GM23338 (cell line): ENCODE measurements around the gene XXYLT1. TPM values are rescaled to one million over a fixed set of nuclear protein-coding genes. Genes with fewer than 3 reads are reported as not detected.

ENCODE experiments used
- ATAC-seq: fragments of 200-7000 bp; cut with Tn5 transposase; 3 replicates; pipeline ENCODE4 v1.9.1; 2020
- DNase-seq: peaks from one replicate; pipeline ENCODE4 v3.0.0-alpha.2; 2015; ENCODE audit warnings: low spot score
- H2AFZ ChIP-seq: fragments of 200-600 bp; sonication (generic); 2 replicates; pipeline ENCODE4 v1.8.0; 2016; ENCODE audit warnings: antibody characterized with exemption, mild to moderate bottlenecking, moderate library complexity
- H3F3A ChIP-seq: fragments of 200-600 bp; sonication (generic); replicated peaks from 2 replicates; pipeline ENCODE4 v1.8.0; 2017; ENCODE audit warnings: antibody characterized with exemption, mixed run types, low read depth
- H3K27ac ChIP-seq: fragments of 200-600 bp; sonication (generic); 2 replicates; pipeline ENCODE4 v1.6.1; 2016; ENCODE audit warnings: low read depth
- H3K27me3 ChIP-seq: fragments of 200-600 bp; sonication (generic); 2 replicates; pipeline ENCODE4 v1.8.0; 2016; ENCODE audit warnings: mild to moderate bottlenecking, mixed run types, moderate library complexity; ENCODE audit not compliant: insufficient read depth
- H3K36me3 ChIP-seq: fragments of 200-600 bp; sonication (generic); 2 replicates; pipeline ENCODE4 v1.8.0; 2016; ENCODE audit warnings: mild to moderate bottlenecking; ENCODE audit not compliant: insufficient read depth
- H3K4me1 ChIP-seq: fragments of 200-600 bp; sonication (generic); 2 replicates; pipeline ENCODE4 v1.8.0; 2016; ENCODE audit warnings: mild to moderate bottlenecking, moderate library complexity; ENCODE audit not compliant: insufficient read depth
- H3K4me2 ChIP-seq: fragments of 200-600 bp; sonication (generic); 2 replicates; pipeline ENCODE4 v1.7.1; 2017; ENCODE audit warnings: mixed run types
- H3K4me3 ChIP-seq: fragments of 200-600 bp; sonication (generic); 2 replicates; pipeline ENCODE4 v1.6.1; 2016; ENCODE audit warnings: mixed run types
- H3K79me2 ChIP-seq: fragments of 200-600 bp; sonication (generic); replicated peaks from 2 replicates; pipeline ENCODE4 v1.8.0; 2017; ENCODE audit warnings: mild to moderate bottlenecking; ENCODE audit not compliant: insufficient read depth
- H3K9me2 ChIP-seq: fragments of 200-600 bp; sonication (generic); 2 replicates; pipeline ENCODE4 v1.8.0; 2017; ENCODE audit not compliant: insufficient read depth
- H4K20me1 ChIP-seq: fragments of 200-600 bp; sonication (generic); replicated peaks from 2 replicates; pipeline ENCODE4 v1.8.0; 2017; ENCODE audit warnings: mild to moderate bottlenecking; ENCODE audit not compliant: insufficient read depth
- H3K27ac Mint-ChIP-seq: 2 replicates; pipeline ENCODE4 v1.8.0; 2020; ENCODE audit warnings: inconsistent platforms, mild to moderate bottlenecking, moderate library complexity, mixed read lengths
- H3K27me3 Mint-ChIP-seq: 3 replicates; pipeline ENCODE4 v1.8.0; 2022; ENCODE audit warnings: low read depth, mild to moderate bottlenecking, moderate library complexity, mixed read lengths, inconsistent platforms; ENCODE audit not compliant: insufficient read depth, poor library complexity
- H3K36me3 Mint-ChIP-seq: 3 replicates; pipeline ENCODE4 v1.8.0; 2021; ENCODE audit warnings: low read depth, mild to moderate bottlenecking, inconsistent platforms, moderate library complexity, mixed read lengths
- H3K4me1 Mint-ChIP-seq: 3 replicates; pipeline ENCODE4 v1.8.0; 2020; ENCODE audit warnings: mild to moderate bottlenecking, inconsistent platforms, mixed read lengths
- H3K4me3 Mint-ChIP-seq: 3 replicates; pipeline ENCODE4 v1.8.0; 2021; ENCODE audit warnings: moderate library complexity, mild to moderate bottlenecking, inconsistent platforms, mixed read lengths
- H3K9me3 Mint-ChIP-seq: 3 replicates; pipeline ENCODE4 v1.8.0; 2020; ENCODE audit warnings: moderate library complexity, mild to moderate bottlenecking, inconsistent platforms, mixed read lengths
- CREB1 ChIP-seq: fragments of 250-450 bp; sonication (Bioruptor Pico); IDR thresholded peaks from 2 replicates; pipeline ENCODE4 v1.5.0; 2020; ENCODE audit warnings: low read depth, mild to moderate bottlenecking, moderate library complexity
- CTCF ChIP-seq, 2 experiments: fragments of 200-600 bp in 1 of 2; sonication (generic) in 1 of 2; conservative IDR thresholded peaks; 2 replicates each; pipeline versions ENCODE4 v1.5.1 to v1.6.1; 2016 to 2017; ENCODE audit warnings: antibody characterized with exemption in 2 of 2, low read depth in 2 of 2, mild to moderate bottlenecking in 2 of 2, moderate library complexity in 1 of 2
- EZH2phosphoT487 ChIP-seq: fragments of 200-600 bp; sonication (generic); IDR thresholded peaks from one replicate; pipeline ENCODE4 v1.8.1; 2018; ENCODE audit warnings: antibody characterized with exemption; ENCODE audit not compliant: unreplicated experiment
- JUNB ChIP-seq: IDR thresholded peaks from one replicate; pipeline ENCODE4 v1.6.1; 2016; ENCODE audit warnings: antibody characterized with exemption; ENCODE audit not compliant: unreplicated experiment
- NANOG ChIP-seq: IDR thresholded peaks from 2 replicates; pipeline ENCODE4 v1.6.1; 2016; ENCODE audit warnings: antibody characterized with exemption, borderline replicate concordance
- POLR2AphosphoS5 ChIP-seq: IDR thresholded peaks from 2 replicates; pipeline ENCODE4 v1.6.1; 2016; ENCODE audit warnings: antibody characterized with exemption, low read depth
- REST ChIP-seq: IDR thresholded peaks from one replicate; pipeline ENCODE4 v1.6.1; 2018; ENCODE audit warnings: antibody characterized with exemption; ENCODE audit not compliant: unreplicated experiment
- STAT1 ChIP-seq: IDR thresholded peaks from one replicate; pipeline ENCODE4 v1.6.1; 2016; ENCODE audit warnings: antibody characterized with exemption; ENCODE audit not compliant: unreplicated experiment
- ZNF331 ChIP-seq: fragments of 250-450 bp; sonication (Bioruptor Pico); IDR thresholded peaks from 2 replicates; pipeline ENCODE4 v1.5.0; 2020; ENCODE audit warnings: low read depth, mild to moderate bottlenecking, moderate library complexity
- polyA plus RNA-seq: library from polyadenylated mRNA; unstranded; fragments of >200 nt; fragmentation: Nextera tagmentation; extraction: Ambion mirVana; gene quantifications from 2 replicates; pipeline ENCODE4 v1.2.1, GENCODE V29; 2016
- total RNA-seq: library from RNA; depleted of rRNA; stranded (reverse); fragments of >200 nt; shearing (Covaris generic); gene quantifications from 2 replicates; pipeline ENCODE4 v1.2.3, GENCODE V29; 2014
- TF ChIP-seq, protein P1 (sequence below): IDR thresholded peaks from 2 replicates; pipeline ENCODE4 v1.6.1; 2016; ENCODE audit warnings: antibody characterized with exemption

XXYLT1 gene
- total and polyA plus RNA-seq, 2 experiments from 2014 or later: 13.5 to 34.8 TPM

DNA sequence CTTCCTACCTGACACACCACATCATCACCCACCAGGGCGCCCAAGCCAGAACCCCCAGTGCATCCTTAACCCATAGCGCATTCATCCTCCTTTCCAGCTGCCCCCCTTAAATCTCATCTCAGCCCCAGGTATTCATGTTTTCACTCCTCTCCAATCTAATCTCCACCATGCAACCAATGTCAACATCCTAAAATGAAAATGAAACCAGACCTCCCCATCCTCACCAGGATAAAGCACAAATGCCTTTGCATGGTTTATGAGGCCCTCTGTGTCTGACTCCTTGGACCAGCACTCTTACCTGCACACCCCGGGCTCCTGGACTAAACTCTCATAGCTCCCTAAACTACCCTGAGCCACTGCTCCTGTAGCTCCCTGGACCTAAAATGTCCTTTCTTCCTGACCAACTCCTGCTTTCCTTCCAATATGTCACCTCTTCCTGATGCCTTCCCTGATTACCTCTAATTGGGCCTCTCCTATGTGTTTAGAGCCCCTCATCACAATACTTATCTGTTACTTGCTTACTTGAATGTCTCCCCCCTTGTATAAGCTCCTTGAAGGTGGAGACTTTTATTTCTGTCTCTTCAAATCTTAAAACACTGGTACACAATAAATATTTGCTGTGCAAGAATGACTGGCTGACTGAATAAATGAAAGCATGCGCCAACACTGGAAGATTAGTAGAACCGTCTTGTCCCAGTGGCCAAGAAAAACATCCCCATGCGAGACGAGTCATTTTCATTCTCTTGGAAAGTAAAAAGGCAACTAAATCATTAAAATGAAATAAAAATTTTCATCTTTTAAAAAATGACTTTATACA lies 142.5 kb downstream of the XXYLT1 start:
- Histone ChIP-seq H3K79me2 (no peaks in the 10 kb centered on the region; the same call in 1 of the 2 replicates), H4K20me1 (no peaks in the 10 kb centered on the region), H3K27me3 (no peaks in the 10 kb centered on the region), H2AFZ (no peak overlapping the region), H3K36me3 (no peaks in the 10 kb centered on the region), H3K4me3 (no peak overlapping the region), H3K27ac (no peak overlapping the region), H3F3A (no peaks in the 10 kb centered on the region), H3K9me2 (no peaks in the 10 kb centered on the region), H3K4me2 (no peak overlapping the region), H3K4me1 (no peaks in the 10 kb centered on the region; the same call in 1 of the 2 replicates)
- TF ChIP-seq POLR2AphosphoS5: no peak
- TF ChIP-seq CTCF (conservative IDR thresholded peaks at IDR 0.05; ENCODE audit: low read depth in 2 of 2): no peak
- TF ChIP-seq CREB1 (CRISPR knock-in tag): no peak
- TF ChIP-seq, protein P1, sequence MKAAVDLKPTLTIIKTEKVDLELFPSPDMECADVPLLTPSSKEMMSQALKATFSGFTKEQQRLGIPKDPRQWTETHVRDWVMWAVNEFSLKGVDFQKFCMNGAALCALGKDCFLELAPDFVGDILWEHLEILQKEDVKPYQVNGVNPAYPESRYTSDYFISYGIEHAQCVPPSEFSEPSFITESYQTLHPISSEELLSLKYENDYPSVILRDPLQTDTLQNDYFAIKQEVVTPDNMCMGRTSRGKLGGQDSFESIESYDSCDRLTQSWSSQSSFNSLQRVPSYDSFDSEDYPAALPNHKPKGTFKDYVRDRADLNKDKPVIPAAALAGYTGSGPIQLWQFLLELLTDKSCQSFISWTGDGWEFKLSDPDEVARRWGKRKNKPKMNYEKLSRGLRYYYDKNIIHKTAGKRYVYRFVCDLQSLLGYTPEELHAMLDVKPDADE: no peak
- no peak for TF ChIP-seq REST
- TF ChIP-seq EZH2phosphoT487: no peak
- TF ChIP-seq ZNF331 (CRISPR knock-in tag): no peak
- no peak for TF ChIP-seq STAT1
- no peak for TF ChIP-seq NANOG
- no peak for TF ChIP-seq JUNB
- Mint-ChIP-seq H3K27me3 (peaks cover 1% of the 10 kb centered on the region), H3K4me1 (peaks cover 23% of the 10 kb centered on the region), H3K27ac (no peak overlapping the region), H3K9me3 (no peaks in the 10 kb centered on the region), H3K36me3 (no peaks in the 10 kb centered on the region; the same call in 2 of the 3 replicates), H3K4me3 (no peak overlapping the region)
- DNase-seq: no peak
- ATAC-seq: no peak
